ENCODE data around the gene GLS.
"Not testable (repeated sequence)": the region's sequence is repeated elsewhere in the genome, so short reads cannot be mapped to it uniquely, and the experiment has no call there.

Gene GLS

GRCh38 chr2:190856985-190857384 lies 23.6 kb upstream of the GLS start:
- no peak for DNase-seq

GRCh38 chr2:190858817-190859216 lies 21.8 kb upstream of the GLS start:
- no peak for DNase-seq

GRCh38 chr2:190859347-190860297 lies 21.0 kb upstream of the GLS start:
- DNase-seq = no peak

- DNase-seq = no peak
Observed at GRCh38 chr2:190860985-190861680, 19.5 kb upstream of the GLS start.

- not testable (repeated sequence) for DNase-seq
Observed at GRCh38 chr2:190862128-190862527, 18.5 kb upstream of the GLS start.

GRCh38 chr2:190862571-190862991 lies 18.0 kb upstream of the GLS start:
- no peak for DNase-seq

- peak; percentile 61 for DNase-seq
Observed at GRCh38 chr2:190863946-190864345, 16.7 kb upstream of the GLS start.

- DNase-seq = no peak
Observed at GRCh38 chr2:190864375-190864774, 16.2 kb upstream of the GLS start.

GRCh38 chr2:190867212-190867611 lies 13.4 kb upstream of the GLS start:
- no peak for DNase-seq

GRCh38 chr2:190867832-190868231 lies 12.8 kb upstream of the GLS start:
- DNase-seq = no peak

- DNase-seq = no peak
Observed at GRCh38 chr2:190869721-190870120, 10.9 kb upstream of the GLS start.

GRCh38 chr2:190873451-190873850 lies 7.2 kb upstream of the GLS start:
- DNase-seq = not testable (repeated sequence)

GRCh38 chr2:190875891-190876290 lies 4.7 kb upstream of the GLS start:
- no peak for DNase-seq

- no peak for DNase-seq
Observed at GRCh38 chr2:190876631-190877030, 4.0 kb upstream of the GLS start.

- no peak for DNase-seq
Observed at GRCh38 chr2:190877436-190877835, 3.2 kb upstream of the GLS start.

- no peak for DNase-seq
Observed at GRCh38 chr2:190879474-190880377, 895 bp upstream of the GLS start.

- DNase-seq = no peak
Observed at GRCh38 chr2:190881084-190881597, 520 bp downstream of the GLS start.

- DNase-seq = peak; percentile 66
Observed at GRCh38 chr2:190881598-190882410, 1.2 kb downstream of the GLS start.

- DNase-seq = no peak
Observed at GRCh38 chr2:190882411-190882766, 1.8 kb downstream of the GLS start.

GRCh38 chr2:190882856-190883582 lies 2.4 kb downstream of the GLS start:
- DNase-seq = no peak

GRCh38 chr2:190885844-190886243 lies 5.2 kb downstream of the GLS start:
- not testable (repeated sequence) for DNase-seq

All from NCI-H2081 treated with DMSO at 0.1 percent for 48 hours (cell line).